Breast epithelium (tissue), 3 donors: ENCODE data around the gene MED9.

Experiments used
- CTCF ChIP-seq, 3 donors: fragments of 450-650 bp; IDR thresholded peaks; one replicate each; pipeline ENCODE4 v1.5.1; 2016 to 2017; ENCODE audit warnings: antibody characterized with exemption in 3 of 3, mild to moderate bottlenecking in 3 of 3, moderate library complexity in 3 of 3
- POLR2AphosphoS5 ChIP-seq, 3 donors: sonication (generic); formaldehyde crosslinking; IDR thresholded peaks; one replicate each; pipeline ENCODE4 v1.6.1; 2017; ENCODE audit warnings: antibody characterized with exemption in 3 of 3

GRCh38 chr17:17429222-17429621, 47.6 kb upstream of the MED9 start:
- TF ChIP-seq CTCF (IDR thresholded peaks at IDR 0.05) (no peak), POLR2AphosphoS5 (IDR thresholded peaks at IDR 0.05) (no peak)
